ENCODE results near the gene APLP2. TPM values are rescaled to one million over a fixed set of nuclear protein-coding genes. Genes with fewer than 3 reads are reported as not detected.

The APLP2 gene
- total RNA-seq, 1 donor from 2014 or later, result 268 TPM

DNA sequence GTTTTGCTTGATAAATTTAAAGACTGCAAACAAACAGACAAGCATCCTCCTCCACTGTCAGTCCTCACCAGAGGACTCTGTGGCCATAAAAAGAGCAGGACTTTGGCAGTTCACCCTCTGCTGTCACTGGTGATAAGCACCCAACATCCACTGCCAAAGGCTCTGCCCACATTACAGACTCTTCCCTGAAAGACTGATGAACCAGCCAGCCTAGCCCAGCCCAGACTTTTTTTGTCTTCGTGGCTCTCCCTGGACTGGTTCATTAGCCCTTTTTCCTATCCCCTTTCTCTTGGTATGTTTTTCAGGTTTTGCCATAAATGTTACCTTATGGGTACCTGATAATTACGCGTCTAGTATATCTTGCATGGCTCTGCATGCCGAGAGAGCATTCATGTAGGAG lies 104.9 kb downstream of the APLP2 start:
- no peak for ATAC-seq (ENCODE audit: poor library complexity)
- no peak for DNase-seq
- intact Hi-C loops (cut with DNase I), result no loop called here

DNA sequence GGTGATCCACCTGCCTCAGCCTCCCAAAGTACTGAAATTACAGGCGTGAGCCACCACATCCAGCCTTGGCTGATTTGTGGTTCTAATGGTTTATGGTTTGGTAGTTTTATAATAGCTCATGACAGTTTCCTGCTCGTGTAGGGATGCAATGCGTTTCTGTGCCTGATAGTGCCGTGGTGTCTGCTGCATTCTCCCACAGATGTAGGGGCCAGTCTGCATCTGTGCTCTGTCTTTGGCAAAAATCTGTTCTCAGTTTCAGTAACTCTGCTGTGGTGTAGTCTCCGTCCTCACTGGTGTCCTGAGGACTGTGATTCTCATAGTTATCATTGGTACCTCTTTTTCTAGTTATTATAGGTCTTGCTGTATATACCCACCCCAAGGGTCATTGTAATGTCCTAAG lies 106.2 kb downstream of the APLP2 start:
- no peak for DNase-seq
- intact Hi-C loops (cut with DNase I), result no loop called here
- no peak for ATAC-seq (ENCODE audit: poor library complexity)

DNA sequence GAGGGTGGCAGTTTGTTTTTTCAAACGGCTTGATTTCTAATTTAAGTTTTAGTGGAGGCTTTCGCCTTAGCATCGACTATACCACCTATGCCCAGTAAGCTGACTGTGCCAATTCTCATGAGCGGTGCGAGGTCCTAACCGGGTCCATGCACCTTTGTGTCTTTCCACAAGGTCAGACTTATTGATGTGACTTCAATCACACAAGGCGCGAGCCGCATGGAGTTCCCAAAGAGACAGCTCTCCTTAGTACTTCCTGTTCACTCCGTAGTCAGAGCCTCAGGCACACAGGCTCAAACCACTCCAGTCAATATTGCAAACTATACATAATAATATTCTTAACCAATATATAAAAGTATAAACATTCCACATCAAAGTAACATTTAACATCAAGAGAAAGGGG lies 108.1 kb downstream of the APLP2 start:
- ATAC-seq (ENCODE audit: poor library complexity) (no peak), DNase-seq (no peak)
- intact Hi-C loops (cut with DNase I), result no loop called here

GRCh38 chr11:130178441-130179339 lies 109.0 kb downstream of the APLP2 start:
- intact Hi-C loops (cut with DNase I), result no loop called here
- ATAC-seq (ENCODE audit: poor library complexity) (no peak), DNase-seq (no peak)

GRCh38 chr11:130179396-130180306 lies 110.0 kb downstream of the APLP2 start:
- intact Hi-C loops (cut with DNase I), result no loop called here
- ATAC-seq (ENCODE audit: poor library complexity) (peak; percentile 4), DNase-seq (no peak)

- DNase-seq (no peak), ATAC-seq (ENCODE audit: poor library complexity) (no peak)
- intact Hi-C loops (cut with DNase I), result no loop called here
Measured at GRCh38 chr11:130180491-130180890, 110.8 kb downstream of the APLP2 start.

DNA sequence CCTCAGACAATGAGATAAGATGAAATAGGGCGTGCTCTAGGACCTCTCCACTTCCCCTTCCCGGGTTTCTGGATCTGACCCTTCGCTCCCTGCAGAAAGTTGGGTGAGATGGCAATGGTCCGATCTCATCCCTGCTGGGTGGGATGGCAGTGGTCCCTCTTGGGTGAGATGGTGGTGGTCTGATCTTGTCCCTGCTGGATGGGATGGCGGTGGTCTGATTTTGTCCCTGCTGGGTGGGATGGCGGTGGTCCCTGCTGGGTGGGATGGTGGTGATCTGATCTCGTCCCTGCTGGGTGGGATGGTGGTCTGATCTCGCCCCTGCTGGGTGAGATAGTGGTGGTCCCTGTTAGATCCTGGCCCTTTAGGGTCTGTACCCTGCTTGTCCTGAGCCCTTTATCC lies 111.2 kb downstream of the APLP2 start:
- DNase-seq, result no peak
- ATAC-seq (ENCODE audit: poor library complexity), result no peak
- intact Hi-C loops (cut with DNase I), result no loop called here

GRCh38 chr11:130181295-130182272 lies 111.9 kb downstream of the APLP2 start:
- ATAC-seq (ENCODE audit: poor library complexity) (peak; percentile 85), DNase-seq (no peak)
- intact Hi-C loops (cut with DNase I), result no loop called here

DNA sequence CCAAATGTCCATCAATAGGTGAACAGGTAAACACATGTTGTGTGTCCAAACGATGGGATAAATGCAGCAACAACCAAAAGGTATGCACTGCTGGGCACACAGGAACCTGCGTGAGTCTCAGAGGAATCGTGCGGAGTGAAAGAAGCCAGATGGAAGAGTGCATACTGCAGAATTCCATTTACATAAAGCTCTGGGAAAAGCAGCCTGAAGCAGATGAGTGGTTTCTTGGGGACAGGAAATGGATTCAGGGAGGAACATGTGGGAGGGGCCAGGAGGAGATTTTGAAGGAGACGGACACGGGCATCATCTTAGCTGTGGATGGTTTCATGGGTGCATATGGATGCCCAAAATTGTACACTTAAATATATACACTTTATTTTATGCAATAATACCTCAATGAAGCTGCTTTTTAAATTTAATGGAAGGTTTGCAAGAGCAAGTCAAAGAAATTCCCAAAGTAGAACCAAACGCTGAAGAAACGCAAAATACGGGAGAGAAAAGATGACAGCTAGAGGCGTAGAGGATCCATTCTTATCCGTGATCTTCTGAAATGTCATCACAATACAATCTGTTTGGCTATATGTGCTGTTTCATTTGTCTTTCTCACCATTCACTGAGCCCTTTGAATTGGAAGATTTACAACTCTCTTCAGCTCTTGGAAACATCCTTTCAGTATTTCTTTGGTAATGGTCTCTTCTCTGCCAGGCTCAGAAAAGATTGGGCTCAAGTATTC lies 114.3 kb downstream of the APLP2 start:
- no peak for DNase-seq
- intact Hi-C loops (cut with DNase I), result no loop called here
- no peak for ATAC-seq (ENCODE audit: poor library complexity)

- DNase-seq, result no peak
- ATAC-seq (ENCODE audit: poor library complexity), result no peak
Measured at GRCh38 chr11:130187096-130187495, 117.4 kb downstream of the APLP2 start.

DNA sequence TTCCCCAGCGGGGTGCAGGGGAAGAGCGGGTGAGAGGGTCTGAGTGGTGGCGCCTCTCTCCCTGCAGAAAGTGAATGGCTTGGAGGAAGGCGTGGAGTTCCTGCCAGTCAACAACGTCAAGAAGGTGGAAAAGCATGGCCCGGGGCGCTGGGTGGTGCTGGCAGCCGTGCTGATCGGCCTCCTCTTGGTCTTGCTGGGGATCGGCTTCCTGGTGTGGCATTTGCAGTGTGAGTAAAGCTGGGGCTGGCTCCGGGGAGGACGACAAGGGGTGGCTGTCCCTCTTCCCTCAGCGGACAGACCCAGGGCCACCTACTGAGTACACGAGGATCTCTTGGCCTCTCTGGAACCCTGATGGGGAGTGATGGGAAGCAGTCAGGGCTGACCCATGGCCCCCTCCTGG lies 118.4 kb downstream of the APLP2 start:
- ATAC-seq (ENCODE audit: poor library complexity), result no peak
- DNase-seq, result no peak
- intact Hi-C loops (cut with DNase I), result no loop called here

More at GRCh38 chr11:130187096-130187495, 117.4 kb downstream of the APLP2 start:
- intact Hi-C loops (cut with DNase I), result no loop called here

DNA sequence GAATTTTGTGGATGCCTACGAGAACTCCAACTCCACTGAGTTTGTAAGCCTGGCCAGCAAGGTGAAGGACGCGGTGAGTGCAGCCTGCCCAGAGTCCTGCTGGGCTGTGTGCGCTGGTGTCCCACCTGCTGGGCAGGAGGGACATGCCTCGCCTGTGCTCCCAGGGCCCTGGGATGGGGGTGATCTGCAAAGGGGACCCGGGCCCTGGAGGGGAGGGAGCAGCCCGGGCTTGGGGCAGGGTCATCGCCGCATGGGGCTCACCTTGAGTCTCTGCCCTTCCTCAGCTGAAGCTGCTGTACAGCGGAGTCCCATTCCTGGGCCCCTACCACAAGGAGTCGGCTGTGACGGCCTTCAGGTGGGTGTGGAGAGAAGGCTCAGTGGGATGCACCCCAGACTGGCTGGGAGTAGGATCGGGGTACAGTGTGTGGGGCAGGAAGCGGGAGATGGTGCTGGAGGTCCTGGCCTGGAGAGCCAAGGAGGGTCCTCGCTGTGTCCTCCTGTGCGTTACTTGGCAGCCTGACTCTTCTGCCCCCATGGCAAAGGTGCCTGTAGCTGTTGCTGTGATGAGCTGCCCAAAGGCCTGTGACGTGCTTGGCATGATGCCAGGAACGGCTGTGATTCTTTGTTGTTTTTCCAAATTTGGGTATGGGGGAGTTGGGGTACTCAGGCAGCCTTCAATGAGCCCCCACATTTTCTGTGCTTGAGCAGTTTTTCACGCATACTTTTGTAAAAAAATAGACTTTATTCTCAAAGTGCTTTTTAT lies 119.1 kb downstream of the APLP2 start:
- DNase-seq, result no peak
- ATAC-seq (ENCODE audit: poor library complexity), result no peak
- intact Hi-C loops (cut with DNase I), result no loop called here

DNA sequence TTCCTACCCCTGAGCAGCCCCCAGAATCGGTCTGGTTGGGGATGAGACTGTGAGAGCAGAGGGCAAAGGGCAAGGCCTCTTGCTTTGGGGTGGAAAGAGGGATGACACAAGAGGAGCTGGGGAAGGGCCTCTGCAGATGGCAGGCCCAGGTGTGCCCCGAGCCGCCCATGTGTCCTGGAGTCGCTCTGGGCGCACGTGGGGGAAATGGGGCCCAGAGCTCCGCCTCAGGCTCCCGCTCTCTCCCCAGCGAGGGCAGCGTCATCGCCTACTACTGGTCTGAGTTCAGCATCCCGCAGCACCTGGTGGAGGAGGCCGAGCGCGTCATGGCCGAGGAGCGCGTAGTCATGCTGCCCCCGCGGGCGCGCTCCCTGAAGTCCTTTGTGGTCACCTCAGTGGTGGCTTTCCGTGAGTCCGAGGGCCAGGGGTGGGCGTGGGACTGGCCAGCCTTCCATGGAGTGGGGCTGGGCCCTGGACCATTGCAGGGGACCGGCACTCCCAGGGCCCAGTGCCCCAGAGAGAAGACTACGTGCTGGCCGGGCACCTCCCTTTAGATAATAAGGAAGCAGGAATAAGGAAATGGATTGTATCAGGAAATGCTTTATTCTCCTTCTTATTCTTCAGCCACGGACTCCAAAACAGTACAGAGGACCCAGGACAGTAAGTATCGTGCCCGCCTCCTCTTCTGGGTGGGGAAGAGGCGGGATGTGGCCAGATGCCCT lies 120.0 kb downstream of the APLP2 start:
- ATAC-seq (ENCODE audit: poor library complexity) (no peak), DNase-seq (no peak)
- intact Hi-C loops (cut with DNase I), result no loop called here

DNA sequence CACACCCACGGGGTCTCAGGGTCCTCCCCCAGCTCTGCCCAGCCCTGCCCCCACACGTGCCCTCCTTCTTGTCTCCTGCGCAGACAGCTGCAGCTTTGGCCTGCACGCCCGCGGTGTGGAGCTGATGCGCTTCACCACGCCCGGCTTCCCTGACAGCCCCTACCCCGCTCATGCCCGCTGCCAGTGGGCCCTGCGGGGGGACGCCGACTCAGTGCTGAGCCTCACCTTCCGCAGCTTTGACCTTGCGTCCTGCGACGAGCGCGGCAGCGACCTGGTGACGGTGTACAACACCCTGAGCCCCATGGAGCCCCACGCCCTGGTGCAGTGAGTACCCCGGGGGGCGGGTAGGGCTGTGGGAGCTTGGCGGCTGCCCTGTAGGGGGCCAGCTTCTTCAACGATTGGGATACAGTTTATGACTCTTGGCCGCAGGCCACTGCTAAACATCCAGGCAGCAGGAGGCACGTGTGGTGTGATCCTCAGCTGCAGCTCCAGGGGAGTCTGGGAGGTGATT lies 120.7 kb downstream of the APLP2 start:
- ATAC-seq (ENCODE audit: poor library complexity), result no peak
- intact Hi-C loops (cut with DNase I), result no loop called here
- DNase-seq, result no peak

DNA sequence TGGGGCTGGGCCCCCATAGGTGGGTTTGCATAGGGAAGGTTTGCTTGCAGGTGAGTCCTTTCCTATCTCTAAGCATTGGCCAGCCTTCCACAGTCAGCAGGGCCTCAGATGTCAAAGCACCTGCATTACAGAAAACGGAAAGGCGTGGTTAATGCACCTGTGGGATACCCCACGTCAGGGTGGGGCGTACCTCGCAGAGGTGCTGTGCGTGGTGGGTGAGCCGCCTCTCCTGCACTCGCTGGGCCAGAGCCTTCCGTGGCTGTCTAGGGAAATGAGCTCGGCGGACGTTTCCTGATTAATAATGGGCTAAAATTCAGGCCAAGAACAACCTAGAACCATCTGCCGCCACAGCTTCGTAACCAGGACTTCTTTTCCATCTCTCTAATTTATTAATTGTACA lies 122.2 kb downstream of the APLP2 start:
- intact Hi-C loops (cut with DNase I), result no loop called here
- no peak for ATAC-seq (ENCODE audit: poor library complexity)
- no peak for DNase-seq

DNA sequence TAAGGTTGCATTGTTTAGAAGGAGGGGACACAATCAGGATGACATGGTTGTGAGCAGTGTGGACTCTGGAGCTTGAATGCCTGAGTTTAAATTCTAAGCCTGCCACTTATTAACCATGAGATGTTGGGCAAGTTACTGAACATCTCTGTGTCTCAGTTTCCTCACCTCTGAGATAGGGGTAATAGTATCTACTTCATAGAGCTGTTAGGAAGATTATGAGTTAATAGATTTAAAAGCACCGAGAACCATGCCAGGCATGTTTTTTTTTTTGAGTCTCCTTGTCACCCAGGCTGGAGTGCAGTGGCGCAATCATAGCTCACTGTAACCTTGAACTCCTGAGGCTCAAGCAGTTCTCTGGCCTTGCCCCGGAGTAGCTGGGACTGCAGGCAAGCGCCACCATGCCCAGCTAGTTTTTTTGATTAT lies 123.2 kb downstream of the APLP2 start:
- ATAC-seq (ENCODE audit: poor library complexity), result peak; percentile 40
- DNase-seq, result no peak
- intact Hi-C loops (cut with DNase I), result no loop called here

Measured in Right ventricle myocardium superior (tissue), 1 donor.